Subcutaneous adipose tissue (tissue), 4 donors: ENCODE data around the gene ADAMTSL5. TPM values are rescaled to one million over a fixed set of nuclear protein-coding genes. Genes with fewer than 3 reads are reported as not detected.

ENCODE experiments used
- total RNA-seq, 4 donors: library from RNA; depleted of rRNA; stranded (reverse); fragments of >200 nt; gene quantifications; one replicate each; pipeline ENCODE4 v1.1.0, GENCODE V29; 2016
- TF ChIP-seq, protein P1 (sequence below): fragments of 450-650 bp; IDR thresholded peaks from one replicate; pipeline ENCODE4 v1.5.1; 2016; ENCODE audit warnings: low read depth, mild to moderate bottlenecking, control low read depth, antibody characterized with exemption, moderate library complexity

Gene ADAMTSL5
- total RNA-seq, 4 donors from 2014 or later: 0.51 to 1.3 TPM; not detected in 2

DNA sequence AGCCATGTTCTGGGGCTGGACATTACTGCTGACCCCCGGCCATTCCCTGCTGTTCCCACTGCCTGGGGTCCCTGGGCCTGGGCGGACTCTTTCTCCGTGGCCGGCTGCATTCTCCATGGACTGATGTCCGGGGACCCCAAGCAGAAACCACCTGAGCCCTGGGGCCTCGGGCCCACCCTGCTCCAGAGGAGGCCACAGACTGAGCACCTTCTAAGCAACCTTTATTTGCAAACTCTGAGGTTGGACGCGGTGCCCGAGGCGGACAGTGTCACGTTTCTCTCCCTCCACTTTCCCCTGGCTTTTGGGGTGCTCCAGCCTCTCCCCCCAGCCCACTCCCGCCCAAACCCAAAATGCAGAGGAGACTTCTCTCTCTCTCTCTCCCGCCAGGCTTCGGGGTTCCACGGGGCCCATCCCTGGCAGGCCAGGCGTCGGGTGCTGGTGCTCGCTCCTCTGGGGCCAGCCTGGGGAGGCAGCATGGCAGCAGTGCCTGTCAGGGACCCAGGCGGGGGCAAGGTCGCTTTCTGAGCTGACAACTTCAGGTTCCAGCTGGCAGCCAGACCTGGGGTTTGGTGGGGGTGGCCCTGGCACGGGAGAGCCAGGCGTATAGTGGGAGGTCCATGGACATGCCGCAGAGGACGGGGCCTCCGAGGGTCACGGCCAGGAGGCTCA lies 31.5 kb downstream of the ADAMTSL5 start:
- TF ChIP-seq, protein P1, sequence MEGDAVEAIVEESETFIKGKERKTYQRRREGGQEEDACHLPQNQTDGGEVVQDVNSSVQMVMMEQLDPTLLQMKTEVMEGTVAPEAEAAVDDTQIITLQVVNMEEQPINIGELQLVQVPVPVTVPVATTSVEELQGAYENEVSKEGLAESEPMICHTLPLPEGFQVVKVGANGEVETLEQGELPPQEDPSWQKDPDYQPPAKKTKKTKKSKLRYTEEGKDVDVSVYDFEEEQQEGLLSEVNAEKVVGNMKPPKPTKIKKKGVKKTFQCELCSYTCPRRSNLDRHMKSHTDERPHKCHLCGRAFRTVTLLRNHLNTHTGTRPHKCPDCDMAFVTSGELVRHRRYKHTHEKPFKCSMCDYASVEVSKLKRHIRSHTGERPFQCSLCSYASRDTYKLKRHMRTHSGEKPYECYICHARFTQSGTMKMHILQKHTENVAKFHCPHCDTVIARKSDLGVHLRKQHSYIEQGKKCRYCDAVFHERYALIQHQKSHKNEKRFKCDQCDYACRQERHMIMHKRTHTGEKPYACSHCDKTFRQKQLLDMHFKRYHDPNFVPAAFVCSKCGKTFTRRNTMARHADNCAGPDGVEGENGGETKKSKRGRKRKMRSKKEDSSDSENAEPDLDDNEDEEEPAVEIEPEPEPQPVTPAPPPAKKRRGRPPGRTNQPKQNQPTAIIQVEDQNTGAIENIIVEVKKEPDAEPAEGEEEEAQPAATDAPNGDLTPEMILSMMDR: no peak

DNA sequence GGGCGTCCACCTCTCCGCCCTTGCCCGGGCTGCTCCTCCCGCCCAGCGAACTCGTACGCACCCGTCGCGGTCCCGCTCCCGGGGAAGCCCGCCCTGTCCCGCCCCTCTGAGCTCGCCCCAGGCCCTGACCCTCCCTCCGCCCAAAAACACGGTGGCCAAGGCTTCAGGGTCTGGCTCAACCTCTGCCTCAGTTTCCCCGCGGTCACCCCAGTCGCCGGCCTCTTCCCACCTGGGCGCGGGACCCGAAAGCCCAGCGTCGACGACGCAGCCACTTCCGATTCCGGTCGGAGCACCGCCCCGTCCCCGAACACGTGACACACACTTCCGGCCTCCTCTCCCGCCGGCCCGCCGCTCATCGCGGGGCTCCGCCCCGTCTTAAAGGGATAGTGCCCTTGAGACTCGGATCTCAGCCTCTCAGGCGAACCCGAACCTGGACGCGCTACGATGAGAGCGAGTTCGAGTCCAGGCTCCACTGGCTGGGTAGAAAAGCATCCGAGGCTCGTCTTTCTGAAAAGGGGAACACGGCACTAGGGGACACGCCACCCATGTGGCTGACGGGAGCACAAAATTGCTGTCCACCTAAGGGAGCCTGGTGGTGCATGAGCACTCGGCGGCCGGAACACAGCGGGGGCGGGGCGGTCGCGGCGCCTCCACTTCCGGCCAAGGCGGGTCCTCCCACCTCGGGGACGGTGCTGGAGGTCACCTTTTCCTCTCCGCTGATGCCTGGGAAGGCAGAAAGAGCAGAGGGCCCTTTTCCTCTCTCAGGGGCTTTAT lies 33.7 kb downstream of the ADAMTSL5 start, which contains the start of gene C19orf25:
Gene C19orf25, minus strand, starts transcription at position 282 of the 774 bp plus-strand sequence. CDS start 312 bp downstream, outside the sequence.
- TF ChIP-seq, protein P1: no peak

DNA sequence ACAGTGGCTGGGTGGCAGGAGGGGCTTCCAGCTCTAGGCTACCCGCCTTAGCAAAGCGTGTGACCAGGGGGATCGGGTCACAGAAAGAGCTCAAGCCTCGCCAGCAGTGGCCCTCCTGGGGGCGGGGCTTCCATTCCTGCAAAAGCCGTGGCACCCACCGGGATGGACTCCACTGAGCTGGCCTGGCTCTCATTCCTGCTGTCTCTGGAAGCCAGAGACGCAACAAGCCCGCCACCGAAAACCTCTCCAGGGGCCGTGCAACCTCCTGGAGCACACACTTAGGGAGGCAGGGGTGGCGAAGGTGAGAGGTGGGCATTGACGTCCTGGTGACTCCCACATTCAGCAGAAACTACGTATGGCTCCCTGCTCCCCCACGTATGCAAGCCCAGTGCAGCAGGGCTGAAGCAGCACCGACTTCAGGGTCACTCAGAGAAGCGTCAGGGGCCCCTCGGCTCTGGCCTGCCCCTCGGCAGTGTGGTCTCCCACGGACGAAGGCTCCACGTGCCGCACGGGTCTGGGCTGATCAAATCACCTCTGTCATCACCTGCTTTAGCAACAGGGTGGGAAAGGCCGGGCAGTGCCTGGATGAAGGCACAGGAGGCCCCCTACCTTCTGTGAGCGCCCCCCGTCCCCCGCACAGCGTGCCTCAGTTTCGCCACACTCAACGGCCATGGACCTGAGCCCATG lies 36.9 kb downstream of the ADAMTSL5 start:
- TF ChIP-seq, protein P1: no peak

DNA sequence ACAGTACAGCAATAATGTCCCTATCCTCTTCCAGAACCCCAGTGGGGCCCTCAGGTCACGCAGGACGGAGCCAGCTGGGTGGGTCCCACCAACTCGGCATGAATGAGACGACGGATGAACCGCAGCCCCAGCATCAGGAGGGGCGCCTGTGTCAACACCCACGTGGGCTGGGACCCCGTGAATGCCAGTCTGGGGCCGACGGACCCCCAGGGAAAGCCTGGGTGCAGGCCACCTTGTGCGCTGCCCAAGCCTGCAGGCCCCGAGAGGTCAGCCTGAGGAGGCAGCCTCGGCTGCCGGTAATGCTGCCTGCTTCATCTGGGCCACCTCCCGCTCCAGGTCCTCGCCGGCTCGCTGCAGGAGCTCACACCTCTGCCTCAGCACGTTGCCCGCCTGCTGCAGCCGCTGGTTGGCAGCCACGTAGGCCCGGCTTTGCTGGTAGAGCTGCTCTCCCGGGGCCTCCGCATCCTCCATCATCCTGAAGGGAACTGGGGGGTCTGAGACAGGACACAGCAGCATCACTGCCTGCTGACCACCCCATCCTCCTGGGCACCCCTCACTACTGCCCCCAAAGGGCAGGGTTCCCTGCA lies 38.0 kb downstream of the ADAMTSL5 start:
- TF ChIP-seq, protein P1: no peak

DNA sequence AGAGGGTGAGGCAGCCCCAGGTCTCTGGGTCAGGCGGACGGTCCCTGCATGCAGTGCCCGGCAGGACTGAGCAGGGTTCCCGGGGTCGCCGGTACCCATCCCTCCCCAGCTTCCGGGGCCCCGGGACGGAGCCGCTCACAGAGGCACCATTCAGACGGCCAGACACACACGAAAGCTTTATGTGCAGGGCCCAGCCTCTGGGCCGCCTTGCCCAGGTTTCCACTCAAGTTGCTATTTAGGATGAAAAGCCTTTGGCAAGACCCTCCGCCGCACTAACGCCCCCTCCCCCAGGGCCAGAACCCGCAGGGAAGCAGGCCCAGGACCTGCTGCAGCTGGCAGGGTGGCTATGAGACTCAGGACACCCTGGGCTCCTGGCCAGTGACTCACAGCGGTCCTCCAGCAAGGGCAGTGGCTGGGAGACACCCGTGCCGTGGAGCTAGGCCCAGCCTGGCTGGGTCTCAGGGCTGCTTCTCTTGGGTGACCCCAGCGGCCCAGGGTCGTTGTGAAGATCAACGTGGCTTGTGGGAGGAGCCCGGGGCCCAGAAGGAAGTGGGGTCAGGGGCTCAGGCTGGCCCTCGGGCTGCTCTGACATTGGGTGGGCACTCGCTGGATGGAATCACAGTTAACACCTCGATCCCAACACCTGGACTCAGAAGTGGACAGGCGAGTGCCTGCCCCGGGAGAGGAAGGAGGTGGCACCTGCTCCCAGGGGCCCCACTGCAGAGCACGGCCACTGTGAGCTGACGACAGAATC lies 38.6 kb downstream of the ADAMTSL5 start:
- TF ChIP-seq, protein P1: no peak

DNA sequence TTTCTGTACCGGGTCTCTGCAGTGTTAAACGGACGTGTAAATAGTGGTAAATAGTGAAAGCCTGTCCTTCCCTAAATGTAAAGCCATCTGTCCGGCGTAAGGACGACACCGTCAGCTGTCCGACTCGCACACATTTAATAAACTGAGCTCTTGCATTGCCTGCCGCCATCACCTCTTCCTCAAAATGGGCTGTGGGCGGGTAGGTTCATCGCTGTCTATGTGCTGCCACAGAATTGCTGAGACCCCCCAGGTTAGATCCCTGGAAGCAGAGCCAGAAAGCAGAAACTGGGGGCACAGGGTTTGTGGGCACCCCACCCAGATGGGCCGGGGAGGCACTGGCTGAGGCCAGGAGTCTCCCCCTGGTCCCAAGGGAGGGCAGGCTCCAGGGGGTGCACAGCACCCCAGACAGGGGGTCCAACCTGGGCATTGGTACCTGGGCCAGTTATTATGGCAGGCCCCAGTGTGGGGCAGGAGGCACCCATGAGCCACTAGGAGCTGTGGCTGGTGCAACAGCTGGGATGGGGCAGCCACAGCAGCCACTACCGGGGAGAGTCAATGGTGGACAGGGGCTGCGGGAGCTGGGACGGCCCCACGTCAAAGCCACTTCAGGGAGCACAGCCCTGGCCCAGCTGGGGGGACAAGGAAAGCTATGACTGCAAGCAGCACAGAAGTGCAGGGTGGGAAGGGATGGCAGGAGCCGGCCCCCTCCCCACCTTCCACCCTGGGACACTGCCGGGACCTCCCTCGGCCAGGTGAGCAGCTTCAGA lies 39.6 kb downstream of the ADAMTSL5 start:
- TF ChIP-seq, protein P1: no peak
